Heart right ventricle (tissue), 16 donors: ENCODE measurements around the gene FZR1. TPM values are rescaled to one million over a fixed set of nuclear protein-coding genes. Genes with fewer than 3 reads are reported as not detected.

Source experiments
- ATAC-seq, 8 donors: fragments of 200-7000 bp; cut with Tn5 transposase; one replicate each; pipeline ENCODE4 v1.9.1; 2020; ENCODE audit warnings: mild to moderate bottlenecking in 8 of 8, moderate library complexity in 8 of 8, moderate number of reproducible peaks in 1 of 8
- DNase-seq, 2 donors: peaks; one replicate each; pipeline ENCODE4 v3.0.0-alpha.2; 2020
- H3K27ac ChIP-seq, 10 donors: fragments of 200-600 bp; sonication (generic) in 2 of 10; one replicate each; pipeline versions ENCODE4 v1.5.0 to v1.8.0; 2020 to 2022; ENCODE audit warnings: mild to moderate bottlenecking in 3 of 10
- H3K27me3 ChIP-seq, 7 donors: fragments of 200-600 bp; one replicate each; pipeline ENCODE4 v1.8.0; 2021 to 2022; ENCODE audit warnings: mild to moderate bottlenecking in 2 of 7
- H3K36me3 ChIP-seq, 9 donors: fragments of 200-600 bp; sonication (generic) in 1 of 9; one replicate each; pipeline versions ENCODE4 v1.5.0 to v1.8.0; 2020 to 2022; ENCODE audit warnings: mild to moderate bottlenecking in 2 of 9
- H3K4me1 ChIP-seq, 9 donors: fragments of 200-600 bp; sonication (generic) in 1 of 9; one replicate each; pipeline versions ENCODE4 v1.5.0 to v1.8.0; 2020 to 2022; ENCODE audit warnings: mild to moderate bottlenecking in 4 of 9
- H3K4me3 ChIP-seq, 10 donors: fragments of 200-600 bp; sonication (generic) in 2 of 10; one replicate each; pipeline versions ENCODE4 v1.5.0 to v1.8.0; 2020 to 2022; ENCODE audit warnings: mild to moderate bottlenecking in 7 of 10, moderate library complexity in 2 of 10
- H3K9me3 ChIP-seq, 11 donors: fragments of 200-600 bp in 10 of 11; sonication (generic) in 2 of 11; one replicate each; pipeline versions ENCODE4 v1.5.0 to v1.8.0; 2013 to 2022; ENCODE audit warnings: mild to moderate bottlenecking in 2 of 11, control low read depth in 1 of 11, moderate library complexity in 1 of 11
- WGBS, 2 donors: extraction: QIAGEN DNeasy Blood & Tissue Kit; methylation state at CpG; one replicate each; pipeline ENCODE4 v1.1.7; 2013; ENCODE audit warnings: inconsistent platforms in 1 of 2; 5-methylcytosine and 5-hydroxymethylcytosine counted together
- intact Hi-C, 10 donors: fragments of 100-400 bp; cut with DNase I; formaldehyde crosslinking; loops; one replicate each; pipeline versions ENCODE4 v1.11.1 to v1.14.2; 2022
- polyA plus RNA-seq, 2 donors: library from polyadenylated mRNA; stranded (reverse); fragments of 200-250 nt; gene quantifications; one replicate each; pipeline ENCODE4 v1.2.3, GENCODE V29; 2013
- total RNA-seq, 10 donors: library from RNA; stranded (reverse); fragmentation: NEBNext Ultra II Directional in 3 of 10; extraction: Animal tissue kit (Norgen Biotek cat#: 25700) in 3 of 10; gene quantifications; one replicate each; pipeline versions ENCODE4 v1.2.1 to v1.2.4, GENCODE V29; 2021 to 2023
- TF ChIP-seq, protein P1 (sequence below), 9 donors: fragments of 200-600 bp; sonication (generic) in 2 of 9; IDR thresholded peaks; one replicate each; pipeline versions ENCODE4 v1.5.0 to v1.8.0; 2021 to 2022; ENCODE audit warnings: antibody characterized with exemption in 9 of 9, mild to moderate bottlenecking in 5 of 9, moderate library complexity in 1 of 9
- donor health status: Arrhythmogenic right ventricular cardiomyopathy.
- donor health status: ischemic (EF 13 %, LVEDD 7.1; RV severe dilation, severe dysfunction).
- donor health status: healthy with polysubstance abuse.
- donor health status: DM: no; HTN: yes; CAD: no.
- donor health status: DM: no; HTN: no; CAD: no.
- donor health status: ischemic (EF 25% LVEDD 6.9; RV normal size, moderate dysfunction).
- donor health status: ischemic (EF 25% LVEDD 5.7; RV mildly dilated, moderate dysfunction).
- donor health status: healthy.
- donor health status: DM: yes; HTN: yes; CAD: no.
- donor health status: Ischemic cardiomyopathy.
- donor health status: ischemic (EF 35%, LVEDD 5.7; RV mildly dilated, moderate dysfunction).
- donor health status: nonischemic (EF 11% LVEDD 7.7; RV severe dilation, severe dysfunction).
- donor health status: DM: yes; HTN: yes; CAD: no.
- donor health status: PGD.
- donor health status: ischemic (EF 29% LVEDD 5.4; RV normal size, mild dysfunction).
- donor health status: nonischemic (EF 23%, LVEDD 6.1; RV moderate dilation, normal function).

Gene FZR1
- total and polyA plus RNA-seq, 12 donors, result 13.5 to 30.8 (median 24.7) TPM

DNA sequence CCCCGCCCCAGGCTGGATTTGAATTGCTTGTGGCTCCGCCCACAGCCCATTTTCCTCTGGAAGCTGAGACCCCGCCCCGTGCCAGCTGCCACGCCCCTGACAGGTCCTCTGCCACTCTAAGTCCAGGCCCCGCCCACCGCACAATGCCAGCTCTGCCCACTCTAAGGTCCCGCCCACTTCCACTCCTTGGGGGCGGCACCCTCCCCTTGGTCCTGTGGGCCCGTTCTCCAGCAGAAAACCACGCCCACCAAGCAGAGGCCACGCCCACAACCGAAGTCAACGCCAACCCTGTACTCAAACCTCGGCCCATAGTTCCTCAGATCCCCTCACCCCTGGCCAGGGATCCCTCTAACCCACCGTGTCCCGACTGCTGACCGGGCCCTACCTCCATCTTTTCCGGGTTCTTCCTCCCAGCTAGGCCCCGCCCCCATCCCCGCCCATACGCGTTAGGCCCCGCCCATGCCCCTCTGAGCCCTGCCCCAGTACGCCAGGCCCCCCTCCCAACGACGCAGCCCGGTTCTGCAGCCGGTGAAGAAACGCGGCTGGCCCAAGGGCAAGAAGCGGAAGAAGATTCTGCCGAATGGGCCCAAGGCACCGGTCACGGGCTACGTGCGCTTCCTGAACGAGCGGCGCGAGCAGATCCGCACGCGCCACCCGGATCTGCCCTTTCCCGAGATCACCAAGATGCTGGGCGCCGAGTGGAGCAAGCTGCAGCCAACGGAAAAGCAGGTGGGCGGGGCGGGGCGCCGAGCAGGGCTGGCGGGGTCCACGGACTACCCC is 67.9 kb downstream of the FZR1 start:
- Histone ChIP-seq H3K4me1 (peaks cover 10 to 40% (median 26%) of the 10 kb centered on the region in 9 donors), H3K4me3 (peak overlapping the region in 9 of 10 donors; percentile 86 to 100 (median 98)), H3K9me3 (no peaks in the 10 kb centered on the region), H3K36me3 (peaks cover 0 to 13% (median 0%) of the 10 kb centered on the region in 9 donors), H3K27ac (peak overlapping the region in 2 of 10 donors; percentile 85 to 90), H3K27me3 (no peaks in the 10 kb centered on the region)
- WGBS, 2 donors, result 58 to 62% methylated on average over 55 of the region's 55 CpGs
- TF ChIP-seq, protein P1, sequence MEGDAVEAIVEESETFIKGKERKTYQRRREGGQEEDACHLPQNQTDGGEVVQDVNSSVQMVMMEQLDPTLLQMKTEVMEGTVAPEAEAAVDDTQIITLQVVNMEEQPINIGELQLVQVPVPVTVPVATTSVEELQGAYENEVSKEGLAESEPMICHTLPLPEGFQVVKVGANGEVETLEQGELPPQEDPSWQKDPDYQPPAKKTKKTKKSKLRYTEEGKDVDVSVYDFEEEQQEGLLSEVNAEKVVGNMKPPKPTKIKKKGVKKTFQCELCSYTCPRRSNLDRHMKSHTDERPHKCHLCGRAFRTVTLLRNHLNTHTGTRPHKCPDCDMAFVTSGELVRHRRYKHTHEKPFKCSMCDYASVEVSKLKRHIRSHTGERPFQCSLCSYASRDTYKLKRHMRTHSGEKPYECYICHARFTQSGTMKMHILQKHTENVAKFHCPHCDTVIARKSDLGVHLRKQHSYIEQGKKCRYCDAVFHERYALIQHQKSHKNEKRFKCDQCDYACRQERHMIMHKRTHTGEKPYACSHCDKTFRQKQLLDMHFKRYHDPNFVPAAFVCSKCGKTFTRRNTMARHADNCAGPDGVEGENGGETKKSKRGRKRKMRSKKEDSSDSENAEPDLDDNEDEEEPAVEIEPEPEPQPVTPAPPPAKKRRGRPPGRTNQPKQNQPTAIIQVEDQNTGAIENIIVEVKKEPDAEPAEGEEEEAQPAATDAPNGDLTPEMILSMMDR (IDR thresholded peaks at IDR 0.05), result no peak
- ATAC-seq, result peak in 5 of 8 donors; percentile 6 to 43 (median 14)
- intact Hi-C loops, result loop anchor here in 2 of 10 donors (2.0 to 10.0 kb wide), 2 partner anchors 51 to 67 kb away; partner anchors contain the start of genes CACTIN (in 1 of the 2) and FZR1 (in 1 of the 2)
- peak; percentile 79 to 85 for DNase-seq

GRCh38 chr19:3575260-3575741 is 69.2 kb downstream of the FZR1 start:
- H3K27ac ChIP-seq, result no peak overlapping the region
- H3K4me3 ChIP-seq, result no peak overlapping the region
- H3K9me3 ChIP-seq, result no peaks in the 10 kb centered on the region
- DNase-seq, result no peak
- no peak for ATAC-seq
- H3K36me3 ChIP-seq, result peaks cover 0 to 13% (median 0%) of the 10 kb centered on the region in 9 donors
- TF ChIP-seq, protein P1 (IDR thresholded peaks at IDR 0.05), result peak in 2 of 9 donors; percentile 8 to 9
- no peaks in the 10 kb centered on the region for H3K27me3 ChIP-seq
- H3K4me1 ChIP-seq, result peaks cover 10 to 40% (median 26%) of the 10 kb centered on the region in 9 donors
- intact Hi-C loops, result loop anchor here in 3 of 10 donors (5.0 to 10.0 kb wide), 2 partner anchors 37 to 50 kb away; partner anchors contain the start of gene CACTIN (in 1 of the 3)
- 94 to 95% methylated on average over 19 of the region's 19 CpGs for WGBS, 2 donors

DNA sequence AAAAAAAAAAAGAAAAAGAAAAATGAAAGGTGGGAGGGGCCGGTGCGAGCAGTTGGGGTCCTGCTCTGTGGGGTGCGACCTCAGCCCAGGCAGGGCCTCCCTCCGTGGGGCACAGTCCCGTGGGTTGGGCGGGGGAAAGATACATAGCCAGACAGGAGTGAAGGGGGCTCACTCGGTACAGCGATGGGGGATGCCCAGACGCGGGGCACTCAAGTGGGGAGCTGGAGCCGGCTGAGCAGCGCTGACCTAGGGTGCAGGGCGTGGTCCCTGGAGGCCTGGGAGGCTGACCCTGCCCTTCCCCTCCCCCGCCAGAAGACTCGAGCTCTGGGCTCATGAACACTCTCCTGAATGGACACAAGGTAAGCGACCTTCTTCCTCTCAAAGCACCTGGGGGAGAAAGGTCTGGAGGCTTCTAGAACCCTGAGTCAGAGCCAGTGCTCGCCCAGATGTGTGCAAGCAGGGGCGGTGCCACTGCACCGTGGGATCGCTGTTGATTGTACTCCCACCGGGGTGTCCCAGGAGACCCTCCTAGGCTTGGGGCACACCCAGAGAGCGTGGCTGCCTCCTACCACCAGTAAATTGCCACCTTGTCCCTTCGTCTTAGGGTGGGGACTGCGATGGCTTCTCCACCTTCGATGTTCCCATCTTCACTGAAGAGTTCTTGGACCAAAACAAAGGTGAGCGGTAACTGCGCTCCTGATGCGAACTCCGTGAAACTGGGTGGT is 70.0 kb downstream of the FZR1 start:
- peaks cover 0 to 13% (median 0%) of the 10 kb centered on the region in 9 donors for H3K36me3 ChIP-seq
- H3K9me3 ChIP-seq, result no peaks in the 10 kb centered on the region
- intact Hi-C loops, result loop anchor here in 3 of 10 donors (5.0 to 10.0 kb wide), 2 partner anchors 36 to 49 kb away; partner anchors contain the start of gene CACTIN (in 1 of the 3)
- TF ChIP-seq, protein P1 (IDR thresholded peaks at IDR 0.05), result no peak
- DNase-seq (no peak), ATAC-seq (no peak)
- peaks cover 10 to 40% (median 26%) of the 10 kb centered on the region in 9 donors for H3K4me1 ChIP-seq
- peak overlapping the region in 2 of 10 donors; percentile 21 to 52 for H3K27ac ChIP-seq
- peak overlapping the region in 8 of 10 donors; percentile 7 to 53 (median 38) for H3K4me3 ChIP-seq
- WGBS, 2 donors, result 79 to 86% methylated on average over 29 of the region's 29 CpGs
- no peaks in the 10 kb centered on the region for H3K27me3 ChIP-seq
